GM23248 (cell line): ENCODE results near the gene C9orf43. TPM values are rescaled to one million over a fixed set of nuclear protein-coding genes. Genes with fewer than 3 reads are reported as not detected.

Experiments
- DNase-seq: peaks from one replicate; pipeline ENCODE4 v3.0.0-alpha.2; 2015
- H2AFZ ChIP-seq: fragments of 200-600 bp; sonication (generic); 2 replicates; pipeline ENCODE4 v1.6.1; 2016; ENCODE audit warnings: antibody characterized with exemption
- H3F3A ChIP-seq: fragments of 200-600 bp; sonication (generic); 2 replicates; pipeline ENCODE4 v1.6.1; 2016; ENCODE audit warnings: mild to moderate bottlenecking, antibody characterized with exemption, mixed run types; ENCODE audit not compliant: insufficient read depth
- H3K27ac ChIP-seq: fragments of 200-600 bp; sonication (generic); 2 replicates; pipeline ENCODE4 v1.5.1; 2016; ENCODE audit warnings: mild to moderate bottlenecking
- H3K27me3 ChIP-seq: fragments of 200-600 bp; sonication (generic); replicated peaks from 2 replicates; pipeline ENCODE4 v1.6.1; 2016; ENCODE audit warnings: mild to moderate bottlenecking; ENCODE audit not compliant: insufficient read depth
- H3K36me3 ChIP-seq: fragments of 200-600 bp; sonication (generic); 2 replicates; pipeline ENCODE4 v1.6.1; 2016; ENCODE audit warnings: low read depth, mild to moderate bottlenecking
- H3K4me1 ChIP-seq: fragments of 200-600 bp; sonication (generic); 2 replicates; pipeline ENCODE4 v1.6.1; 2016; ENCODE audit warnings: mild to moderate bottlenecking; ENCODE audit not compliant: insufficient read depth
- H3K4me2 ChIP-seq: fragments of 200-600 bp; sonication (generic); one replicate; pipeline ENCODE4 v1.6.1; 2016; ENCODE audit warnings: mild to moderate bottlenecking; ENCODE audit not compliant: unreplicated experiment
- H3K4me3 ChIP-seq: fragments of 200-600 bp; sonication (generic); 2 replicates; pipeline ENCODE4 v1.5.1; 2016; ENCODE audit warnings: mild to moderate bottlenecking
- H3K79me2 ChIP-seq: fragments of 200-600 bp; sonication (generic); 2 replicates; pipeline ENCODE4 v1.6.1; 2016; ENCODE audit warnings: mild to moderate bottlenecking; ENCODE audit not compliant: insufficient read depth
- H3K9ac ChIP-seq: fragments of 200-600 bp; sonication (generic); 2 replicates; pipeline ENCODE4 v1.6.1; 2016; ENCODE audit warnings: mild to moderate bottlenecking
- H3K9me2 ChIP-seq: fragments of 200-600 bp; sonication (generic); 2 replicates; pipeline ENCODE4 v1.6.1; 2016; ENCODE audit warnings: mixed run types, mild to moderate bottlenecking, moderate library complexity; ENCODE audit not compliant: insufficient read depth
- H3K9me3 ChIP-seq: fragments of 200-600 bp; sonication (generic); one replicate; pipeline ENCODE4 v1.6.1; 2017; ENCODE audit warnings: low read depth
- H4K20me1 ChIP-seq: fragments of 200-600 bp; sonication (generic); 2 replicates; pipeline ENCODE4 v1.6.0; 2016; ENCODE audit not compliant: insufficient read depth
- EZH2 ChIP-seq: fragments of 200-600 bp; sonication (generic); IDR thresholded peaks from 2 replicates; pipeline ENCODE4 v1.6.1; 2018; ENCODE audit warnings: antibody characterized with exemption, mild to moderate bottlenecking; ENCODE audit not compliant: insufficient read depth, poor library complexity, severe bottlenecking
- EZH2phosphoT487 ChIP-seq: fragments of 200-600 bp; sonication (generic); IDR thresholded peaks from 2 replicates; pipeline ENCODE4 v1.6.1; 2018; ENCODE audit warnings: antibody characterized with exemption, moderate library complexity, mild to moderate bottlenecking, low read depth; ENCODE audit not compliant: insufficient read depth
- WGBS, 2 experiments: methylation state at CpG; one replicate each; pipeline ENCODE4 v1.1.6; 2015 to 2017; ENCODE audit warnings: low lambda C conversion rate in 2 of 2, low coverage in 1 of 2; ENCODE audit errors: missing lambda C conversion rate in 2 of 2; 5-methylcytosine and 5-hydroxymethylcytosine counted together
- in situ Hi-C: fragments of 300-500 bp; cut with MboI; formaldehyde crosslinking; loops from 2 replicates; pipeline ENCODE4 v1.15.0; 2020
- polyA plus RNA-seq: library from polyadenylated mRNA; unstranded; fragments of >200 nt; fragmentation: Nextera tagmentation; extraction: Ambion mirVana; gene quantifications from 2 replicates; pipeline ENCODE4 v1.2.1, GENCODE V29; 2016
- total RNA-seq: library from RNA; depleted of rRNA; stranded (reverse); fragments of >200 nt; shearing (Covaris generic); gene quantifications from 2 replicates; pipeline ENCODE4 v1.2.3, GENCODE V29; 2014

Gene C9orf43
- total and polyA plus RNA-seq, 2 experiments from 2014 or later, result 0.59 to 0.76 TPM

GRCh38 chr9:113409481-113409880, 1.1 kb upstream of the C9orf43 start:
- no peaks in the 10 kb centered on the region for H4K20me1 ChIP-seq
- H3K4me3 ChIP-seq, result peak overlapping the region; percentile 84
- H3K9ac ChIP-seq, result peak overlapping the region; percentile 98
- H3K9me3 ChIP-seq, result no peaks in the 10 kb centered on the region
- in situ Hi-C loops, result no loop called here
- H3K9me2 ChIP-seq, result no peaks in the 10 kb centered on the region
- H3K79me2 ChIP-seq, result peaks cover 34% of the 10 kb centered on the region
- H3K27me3 ChIP-seq, result no peaks in the 10 kb centered on the region
- WGBS, 2 experiments, result 13 to 14% methylated on average over 10 of the region's 10 CpGs
- peaks cover 31% of the 10 kb centered on the region for H3F3A ChIP-seq
- H3K4me2 ChIP-seq, result peak overlapping the region; percentile 91
- H3K36me3 ChIP-seq, result peaks cover 9% of the 10 kb centered on the region; the same call in 1 of the 2 replicates
- peak; percentile 44 for DNase-seq
- H2AFZ ChIP-seq, result peak overlapping the region; percentile 95
- TF ChIP-seq EZH2phosphoT487 (no peak), EZH2 (no peak)
- peaks cover 7% of the 10 kb centered on the region for H3K4me1 ChIP-seq
- H3K27ac ChIP-seq, result peak overlapping the region; percentile 95

- TF ChIP-seq EZH2, result no peak
- no peak for TF ChIP-seq EZH2phosphoT487
- peaks cover 7% of the 10 kb centered on the region for H3K4me1 ChIP-seq
- peak overlapping the region; percentile 95 for H2AFZ ChIP-seq
- peak overlapping the region; percentile 98 for H3K9ac ChIP-seq
- peak overlapping the region; percentile 95 for H3K27ac ChIP-seq
- no peaks in the 10 kb centered on the region for H3K9me2 ChIP-seq
- H3K9me3 ChIP-seq, result no peaks in the 10 kb centered on the region
- H3K79me2 ChIP-seq, result peaks cover 34% of the 10 kb centered on the region
- H3F3A ChIP-seq, result peaks cover 31% of the 10 kb centered on the region
- WGBS, 2 experiments, result 0 to 2% methylated on average over 14 to 16 of the region's 20 CpGs
- peak overlapping the region; percentile 91 for H3K4me2 ChIP-seq
- peak overlapping the region; percentile 84 for H3K4me3 ChIP-seq
- H4K20me1 ChIP-seq, result no peaks in the 10 kb centered on the region
- peaks cover 9% of the 10 kb centered on the region; the same call in 1 of the 2 replicates for H3K36me3 ChIP-seq
- no peak for DNase-seq
- no peaks in the 10 kb centered on the region for H3K27me3 ChIP-seq
- in situ Hi-C loops, result no loop called here
Measured at GRCh38 chr9:113409883-113410206, 702 bp upstream of the C9orf43 start.

- WGBS, 2 experiments, result 50 to 53% methylated on average over 3 of the region's 3 CpGs
- Histone ChIP-seq H3K4me3 (no peak overlapping the region), H3K36me3 (no peaks in the 10 kb centered on the region), H3K9me3 (no peaks in the 10 kb centered on the region), H3K27ac (no peak overlapping the region), H3F3A (no peaks in the 10 kb centered on the region), H3K4me1 (peaks cover 3% of the 10 kb centered on the region), H4K20me1 (no peaks in the 10 kb centered on the region), H3K79me2 (no peaks in the 10 kb centered on the region), H3K9ac (no peak overlapping the region), H3K4me2 (no peak overlapping the region), H3K9me2 (no peaks in the 10 kb centered on the region), H3K27me3 (no peaks in the 10 kb centered on the region), H2AFZ (peak overlapping the region; percentile 60; the same call in 1 of the 2 replicates)
- DNase-seq, result no peak
- TF ChIP-seq EZH2 (no peak), EZH2phosphoT487 (no peak)
- in situ Hi-C loops, result no loop called here
Measured at GRCh38 chr9:113416149-113416721, 5.7 kb downstream of the C9orf43 start.

GRCh38 chr9:113417370-113417769, 6.8 kb downstream of the C9orf43 start:
- no peak for DNase-seq
- WGBS, 2 experiments, result 78 to 82% methylated on average over 4 of the region's 4 CpGs

GRCh38 chr9:113421726-113422125, 11.2 kb downstream of the C9orf43 start:
- Histone ChIP-seq H4K20me1 (no peaks in the 10 kb centered on the region), H3K9me2 (no peaks in the 10 kb centered on the region), H3K4me3 (no peak overlapping the region), H3K79me2 (no peaks in the 10 kb centered on the region), H3K9me3 (no peaks in the 10 kb centered on the region), H2AFZ (no peak overlapping the region), H3K27me3 (no peaks in the 10 kb centered on the region), H3K36me3 (no peaks in the 10 kb centered on the region), H3K27ac (no peak overlapping the region), H3K9ac (no peak overlapping the region), H3F3A (no peaks in the 10 kb centered on the region), H3K4me1 (no peaks in the 10 kb centered on the region), H3K4me2 (no peak overlapping the region)
- in situ Hi-C loops, result loop anchor here (10.0 kb wide), 1 partner anchor 233 kb away; no protein-coding TSS in a partner anchor
- TF ChIP-seq EZH2 (no peak), EZH2phosphoT487 (no peak)
- WGBS, 2 experiments, result 34 to 35% methylated on average over 3 of the region's 3 CpGs
- no peak for DNase-seq

More at GRCh38 chr9:113417370-113417769, 6.8 kb downstream of the C9orf43 start:
- Histone ChIP-seq H3K9me3 (no peaks in the 10 kb centered on the region), H3K4me1 (no peaks in the 10 kb centered on the region), H3F3A (no peaks in the 10 kb centered on the region), H4K20me1 (no peaks in the 10 kb centered on the region), H2AFZ (no peak overlapping the region), H3K9me2 (no peaks in the 10 kb centered on the region), H3K36me3 (no peaks in the 10 kb centered on the region), H3K9ac (no peak overlapping the region), H3K27ac (no peak overlapping the region), H3K4me3 (no peak overlapping the region), H3K4me2 (no peak overlapping the region), H3K27me3 (no peaks in the 10 kb centered on the region), H3K79me2 (no peaks in the 10 kb centered on the region)
- in situ Hi-C loops, result no loop called here
- TF ChIP-seq EZH2phosphoT487 (no peak), EZH2 (no peak)
